ENCODE measurements around the gene ERAP2. TPM values are rescaled to one million over a fixed set of nuclear protein-coding genes. Genes with fewer than 3 reads are reported as not detected.
"Not testable (repeated sequence)": the region's sequence is repeated elsewhere in the genome, so short reads cannot be mapped to it uniquely, and the experiment has no call there.

ERAP2 gene
- total and polyA plus RNA-seq, 2 experiments from 2014 or later, result 1.1 to 1.8 TPM

- in situ Hi-C loops (cut with MboI), result loop anchor here (10.0 kb wide), 1 partner anchor 290 kb away; no protein-coding TSS in a partner anchor
- no peak overlapping the region for H2AFZ ChIP-seq
These were observed 1.7 kb upstream of the ERAP2 start for GRCh38 chr5:96874631-96875030.

GRCh38 chr5:96875791-96876291 is 459 bp upstream of the ERAP2 start:
- peak overlapping the region; percentile 94 for H2AFZ ChIP-seq
- no peaks in the 10 kb centered on the region for H3K27me3 ChIP-seq (replicated peaks; ENCODE audit: insufficient read depth)
- peak overlapping the region; percentile 83 for H3K9ac ChIP-seq
- H3K27ac ChIP-seq, result peak overlapping the region; percentile 54
- no peaks in the 10 kb centered on the region for H3K9me2 ChIP-seq (ENCODE audit: insufficient read depth)
- in situ Hi-C loops (cut with MboI), result loop anchor here (10.0 kb wide), 1 partner anchor 289 kb away; no protein-coding TSS in a partner anchor
- H3K79me2 ChIP-seq (ENCODE audit: insufficient read depth), result no peaks in the 10 kb centered on the region
- peak; percentile 40 for DNase-seq
- H3K4me2 ChIP-seq (ENCODE audit: unreplicated experiment), result peak overlapping the region; percentile 96
- no peaks in the 10 kb centered on the region for H3K9me3 ChIP-seq (ENCODE audit: low read depth)
- H3K4me3 ChIP-seq, result peak overlapping the region; percentile 89
- peaks cover 15% of the 10 kb centered on the region for H3F3A ChIP-seq (ENCODE audit: insufficient read depth)
- 0% methylated on average over 4 of the region's 4 CpGs for WGBS, 2 experiments (ENCODE audit: low coverage in 1 of 2, low lambda C conversion rate in 2 of 2, missing lambda C conversion rate in 2 of 2)
- H3K36me3 ChIP-seq (ENCODE audit: low read depth), result no peaks in the 10 kb centered on the region
- TF ChIP-seq EZH2 (IDR thresholded peaks at IDR 0.05; ENCODE audit: insufficient read depth, poor library complexity, severe bottlenecking), result no peak
- no peak for TF ChIP-seq EZH2phosphoT487 (IDR thresholded peaks at IDR 0.05; ENCODE audit: insufficient read depth, low read depth)
- H3K4me1 ChIP-seq (ENCODE audit: insufficient read depth), result peaks cover 18% of the 10 kb centered on the region
- no peaks in the 10 kb centered on the region for H4K20me1 ChIP-seq (ENCODE audit: insufficient read depth)

More at GRCh38 chr5:96874631-96875030, 1.7 kb upstream of the ERAP2 start:
- Histone ChIP-seq H3F3A (ENCODE audit: insufficient read depth) (peaks cover 4% of the 10 kb centered on the region; the same call in 1 of the 2 replicates), H3K9me2 (ENCODE audit: insufficient read depth) (no peaks in the 10 kb centered on the region), H3K27me3 (replicated peaks; ENCODE audit: insufficient read depth) (no peaks in the 10 kb centered on the region), H3K4me3 (no peak overlapping the region), H3K9me3 (ENCODE audit: low read depth) (no peaks in the 10 kb centered on the region), H4K20me1 (ENCODE audit: insufficient read depth) (no peaks in the 10 kb centered on the region), H3K4me2 (ENCODE audit: unreplicated experiment) (no peak overlapping the region), H3K9ac (no peak overlapping the region), H3K36me3 (ENCODE audit: low read depth) (no peaks in the 10 kb centered on the region), H3K79me2 (ENCODE audit: insufficient read depth) (no peaks in the 10 kb centered on the region), H3K27ac (no peak overlapping the region), H3K4me1 (ENCODE audit: insufficient read depth) (peaks cover 9% of the 10 kb centered on the region; the same call in 1 of the 2 replicates)
- DNase-seq, result no peak
- no peak for TF ChIP-seq EZH2phosphoT487 (IDR thresholded peaks at IDR 0.05; ENCODE audit: insufficient read depth, low read depth)
- 99 to 100% methylated on average over 2 of the region's 2 CpGs for WGBS, 2 experiments (ENCODE audit: low coverage in 1 of 2, low lambda C conversion rate in 2 of 2, missing lambda C conversion rate in 2 of 2)

GRCh38 chr5:96876977-96877469 is 723 bp downstream of the ERAP2 start:
- not testable (repeated sequence) for H4K20me1 ChIP-seq (ENCODE audit: insufficient read depth); H3K9me2 ChIP-seq (ENCODE audit: insufficient read depth); H3K36me3 ChIP-seq (ENCODE audit: low read depth); H3K9me3 ChIP-seq (ENCODE audit: low read depth); H3K27me3 ChIP-seq (replicated peaks; ENCODE audit: insufficient read depth); H3K79me2 ChIP-seq (ENCODE audit: insufficient read depth)
- H3K9ac ChIP-seq, result peak overlapping the region; percentile 83
- H3K27ac ChIP-seq, result peak overlapping the region; percentile 54
- peak; percentile 35 for DNase-seq
- H2AFZ ChIP-seq, result peak overlapping the region; percentile 94
- peak overlapping the region; percentile 96 for H3K4me2 ChIP-seq (ENCODE audit: unreplicated experiment)
- H3F3A ChIP-seq (ENCODE audit: insufficient read depth), result peaks cover 27% of the 10 kb centered on the region
- H3K4me1 ChIP-seq (ENCODE audit: insufficient read depth), result peaks cover 30% of the 10 kb centered on the region
- in situ Hi-C loops (cut with MboI), result loop anchor here (10.0 kb wide), 1 partner anchor 288 kb away; no protein-coding TSS in a partner anchor
- H3K4me3 ChIP-seq, result peak overlapping the region; percentile 89
- 9 to 10% methylated on average over 12 of the region's 12 CpGs for WGBS, 2 experiments (ENCODE audit: low coverage in 1 of 2, low lambda C conversion rate in 2 of 2, missing lambda C conversion rate in 2 of 2)

GRCh38 chr5:96879665-96880064 is 3.4 kb downstream of the ERAP2 start:
- Histone ChIP-seq H3K27me3 (replicated peaks; ENCODE audit: insufficient read depth) (no peaks in the 10 kb centered on the region), H3K79me2 (ENCODE audit: insufficient read depth) (no peaks in the 10 kb centered on the region), H3K4me1 (ENCODE audit: insufficient read depth) (peaks cover 31% of the 10 kb centered on the region), H3F3A (ENCODE audit: insufficient read depth) (peaks cover 30% of the 10 kb centered on the region), H3K27ac (peak overlapping the region; percentile 40; the same call in 1 of the 2 replicates), H3K4me2 (ENCODE audit: unreplicated experiment) (no peak overlapping the region), H3K36me3 (ENCODE audit: low read depth) (no peaks in the 10 kb centered on the region), H3K9me2 (ENCODE audit: insufficient read depth) (no peaks in the 10 kb centered on the region), H3K4me3 (no peak overlapping the region), H2AFZ (peak overlapping the region; percentile 52; the same call in 1 of the 2 replicates), H4K20me1 (ENCODE audit: insufficient read depth) (no peaks in the 10 kb centered on the region), H3K9ac (no peak overlapping the region), H3K9me3 (ENCODE audit: low read depth) (no peaks in the 10 kb centered on the region)
- WGBS, 2 experiments (ENCODE audit: low coverage in 1 of 2, low lambda C conversion rate in 2 of 2, missing lambda C conversion rate in 2 of 2), result 77 to 86% methylated on average over 3 of the region's 3 CpGs
- TF ChIP-seq EZH2 (IDR thresholded peaks at IDR 0.05; ENCODE audit: insufficient read depth, poor library complexity, severe bottlenecking), result no peak
- TF ChIP-seq EZH2phosphoT487 (IDR thresholded peaks at IDR 0.05; ENCODE audit: insufficient read depth, low read depth), result no peak
- no peak for DNase-seq
- in situ Hi-C loops (cut with MboI), result loop anchor here (10.0 kb wide), 1 partner anchor 285 kb away; no protein-coding TSS in a partner anchor

All from GM23248 (cell line).